ENCODE results near the gene COL8A2. TPM values are rescaled to one million over a fixed set of nuclear protein-coding genes. Genes with fewer than 3 reads are reported as not detected.
"Not testable (repeated sequence)": the region's sequence is repeated elsewhere in the genome, so short reads cannot be mapped to it uniquely, and the experiment has no call there.

Gene COL8A2
- total RNA-seq, 1 donor from 2014 or later: 0.06 TPM

DNA sequence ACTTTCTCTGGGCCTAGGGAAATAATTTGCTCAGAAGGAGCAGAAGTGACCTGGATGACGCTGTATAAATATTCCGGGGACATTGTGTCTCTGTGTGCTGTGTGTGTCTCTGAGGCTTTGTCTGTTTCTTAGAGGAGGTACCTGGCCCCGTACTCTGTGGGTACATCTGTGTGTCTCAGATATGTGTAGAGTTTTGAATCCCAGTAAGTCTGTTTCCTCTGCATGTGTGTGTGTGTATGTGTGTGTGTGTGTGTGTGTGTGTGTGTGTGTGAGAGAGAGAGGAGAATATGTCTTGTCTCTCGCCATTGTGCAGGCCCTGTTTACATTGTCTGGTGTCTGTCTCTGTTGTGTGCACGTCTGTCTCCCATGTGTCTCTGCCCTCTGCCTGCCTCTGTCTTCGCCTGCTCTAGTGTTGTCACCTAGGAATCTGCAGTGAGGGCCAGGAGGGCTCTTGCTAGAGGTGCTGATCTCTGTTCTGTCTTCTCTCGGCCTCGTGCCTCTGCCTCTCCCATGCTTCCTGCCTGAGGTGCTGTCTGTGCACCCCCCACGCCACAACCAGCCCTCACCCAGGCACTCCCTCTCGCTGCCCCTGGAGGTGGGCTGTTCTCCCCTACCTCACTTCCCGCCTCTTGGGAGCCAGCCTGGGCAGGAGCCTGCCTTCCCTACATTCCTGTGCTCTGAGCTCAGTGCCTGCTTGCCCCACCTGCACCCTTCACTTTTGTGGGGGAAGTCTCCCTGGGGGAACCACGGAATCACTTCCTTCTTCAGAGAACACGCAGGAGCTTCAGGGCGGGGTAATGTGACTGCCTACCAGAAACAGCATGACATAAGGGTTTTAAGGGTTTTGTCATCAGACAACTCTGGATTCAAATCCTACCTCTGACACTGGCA lies 36.9 kb upstream of the COL8A2 start:
- TF ChIP-seq, protein P1, sequence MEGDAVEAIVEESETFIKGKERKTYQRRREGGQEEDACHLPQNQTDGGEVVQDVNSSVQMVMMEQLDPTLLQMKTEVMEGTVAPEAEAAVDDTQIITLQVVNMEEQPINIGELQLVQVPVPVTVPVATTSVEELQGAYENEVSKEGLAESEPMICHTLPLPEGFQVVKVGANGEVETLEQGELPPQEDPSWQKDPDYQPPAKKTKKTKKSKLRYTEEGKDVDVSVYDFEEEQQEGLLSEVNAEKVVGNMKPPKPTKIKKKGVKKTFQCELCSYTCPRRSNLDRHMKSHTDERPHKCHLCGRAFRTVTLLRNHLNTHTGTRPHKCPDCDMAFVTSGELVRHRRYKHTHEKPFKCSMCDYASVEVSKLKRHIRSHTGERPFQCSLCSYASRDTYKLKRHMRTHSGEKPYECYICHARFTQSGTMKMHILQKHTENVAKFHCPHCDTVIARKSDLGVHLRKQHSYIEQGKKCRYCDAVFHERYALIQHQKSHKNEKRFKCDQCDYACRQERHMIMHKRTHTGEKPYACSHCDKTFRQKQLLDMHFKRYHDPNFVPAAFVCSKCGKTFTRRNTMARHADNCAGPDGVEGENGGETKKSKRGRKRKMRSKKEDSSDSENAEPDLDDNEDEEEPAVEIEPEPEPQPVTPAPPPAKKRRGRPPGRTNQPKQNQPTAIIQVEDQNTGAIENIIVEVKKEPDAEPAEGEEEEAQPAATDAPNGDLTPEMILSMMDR (conservative IDR thresholded peaks at IDR 0.05; ENCODE audit: low read depth, low read length): no peak
- H3K4me3 ChIP-seq (ENCODE audit: low read depth, low read length): peak overlapping the region; percentile 51
- no peak for DNase-seq (ENCODE audit: low read depth)

GRCh38 chr1:36160949-36161485 lies 36.0 kb upstream of the COL8A2 start:
- H3K4me3 ChIP-seq (ENCODE audit: low read depth, low read length): peak overlapping the region; percentile 51
- TF ChIP-seq, protein P1 (conservative IDR thresholded peaks at IDR 0.05; ENCODE audit: low read depth, low read length): peak; percentile 52
- DNase-seq (ENCODE audit: low read depth): no peak

DNA sequence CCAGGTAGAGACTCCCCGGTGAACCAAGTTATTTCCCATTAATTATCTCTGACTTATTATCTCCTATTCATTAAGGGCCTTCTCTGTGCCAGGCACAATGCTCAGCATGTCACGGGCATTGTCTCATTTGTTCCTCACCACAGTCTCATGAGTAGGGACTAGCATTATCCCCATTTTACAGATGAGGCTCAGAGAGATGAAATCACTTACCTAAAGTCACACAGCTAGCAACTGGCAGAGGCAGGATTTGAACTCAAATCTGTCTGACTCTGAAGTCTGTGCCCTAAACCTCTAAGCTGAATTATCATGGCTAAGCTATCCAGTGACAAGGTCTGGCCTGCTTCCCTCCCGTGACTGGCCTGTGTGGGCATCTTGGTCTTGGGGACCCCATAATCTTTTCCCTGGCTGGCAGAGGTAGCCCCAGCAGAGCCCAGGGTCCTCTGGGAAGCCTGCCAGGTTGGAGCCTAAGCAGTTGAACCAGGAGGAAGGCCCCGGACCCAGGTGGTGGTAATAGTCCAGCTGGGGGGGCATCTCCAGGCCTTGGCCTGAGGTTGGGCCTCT lies 35.4 kb upstream of the COL8A2 start:
- peak overlapping the region; percentile 51 for H3K4me3 ChIP-seq (ENCODE audit: low read depth, low read length)
- TF ChIP-seq, protein P1 (conservative IDR thresholded peaks at IDR 0.05; ENCODE audit: low read depth, low read length): no peak
- DNase-seq (ENCODE audit: low read depth): no peak

DNA sequence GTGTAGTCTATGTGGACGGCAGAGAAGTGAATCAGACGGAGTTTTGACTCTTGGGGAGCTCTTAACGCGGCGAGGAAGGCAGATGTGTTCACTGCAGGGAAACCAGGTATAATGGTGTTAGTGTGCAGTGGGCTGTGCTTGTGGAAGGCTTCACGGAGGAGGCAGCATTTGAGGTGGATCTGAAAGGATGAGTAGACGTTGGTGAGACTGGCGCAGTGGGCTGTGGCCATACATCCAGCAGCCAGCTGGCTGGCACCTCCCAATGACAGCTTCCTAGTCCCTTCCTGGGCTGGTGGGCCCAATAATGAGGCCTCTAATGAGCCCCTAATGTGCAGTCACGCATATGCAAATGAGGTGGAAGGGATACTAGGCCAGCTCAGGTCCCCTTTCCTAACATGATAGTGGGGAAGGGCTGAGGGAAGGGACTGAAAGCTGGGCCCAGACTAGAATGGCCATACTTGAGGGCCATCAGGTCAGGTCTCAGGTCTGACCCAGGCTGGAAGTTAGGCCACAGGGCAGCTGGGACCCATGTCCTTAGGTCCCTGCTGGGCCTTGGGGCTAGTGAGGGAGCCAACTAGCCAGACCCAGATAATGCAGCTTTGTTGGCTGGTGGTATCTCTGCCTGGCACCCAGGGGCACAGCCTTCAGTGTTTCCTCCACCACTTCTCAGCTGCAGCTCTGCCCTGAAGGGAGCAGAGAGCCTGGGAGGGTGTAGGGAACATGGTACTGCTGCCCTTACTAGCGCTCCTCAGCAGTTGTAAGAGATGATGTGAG lies 34.8 kb upstream of the COL8A2 start:
- no peak overlapping the region for H3K4me3 ChIP-seq (ENCODE audit: low read depth, low read length)
- TF ChIP-seq, protein P1 (conservative IDR thresholded peaks at IDR 0.05; ENCODE audit: low read depth, low read length): no peak
- no peak for DNase-seq (ENCODE audit: low read depth)

DNA sequence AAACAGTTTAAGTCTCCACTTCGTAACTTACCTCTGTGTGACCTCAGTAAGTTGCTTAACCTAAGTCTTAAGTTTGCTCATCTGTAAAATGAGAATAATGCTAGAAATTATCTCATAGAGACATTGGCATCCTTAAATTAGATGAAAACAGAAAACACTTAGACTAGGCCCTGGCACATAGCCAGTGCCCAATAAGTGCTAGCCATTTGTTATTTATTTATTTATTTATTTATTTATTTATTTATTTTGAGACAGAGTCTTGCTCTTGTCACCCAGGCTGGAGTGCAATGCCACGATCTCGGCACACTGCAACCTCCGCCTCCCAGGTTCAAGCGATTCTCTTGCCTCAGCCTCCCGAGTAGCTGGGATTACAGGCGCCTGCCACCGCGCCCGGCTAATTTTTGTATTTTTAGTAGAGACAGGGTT lies 33.8 kb upstream of the COL8A2 start:
- DNase-seq (ENCODE audit: low read depth); H3K4me3 ChIP-seq (ENCODE audit: low read depth, low read length): not testable (repeated sequence)

DNA sequence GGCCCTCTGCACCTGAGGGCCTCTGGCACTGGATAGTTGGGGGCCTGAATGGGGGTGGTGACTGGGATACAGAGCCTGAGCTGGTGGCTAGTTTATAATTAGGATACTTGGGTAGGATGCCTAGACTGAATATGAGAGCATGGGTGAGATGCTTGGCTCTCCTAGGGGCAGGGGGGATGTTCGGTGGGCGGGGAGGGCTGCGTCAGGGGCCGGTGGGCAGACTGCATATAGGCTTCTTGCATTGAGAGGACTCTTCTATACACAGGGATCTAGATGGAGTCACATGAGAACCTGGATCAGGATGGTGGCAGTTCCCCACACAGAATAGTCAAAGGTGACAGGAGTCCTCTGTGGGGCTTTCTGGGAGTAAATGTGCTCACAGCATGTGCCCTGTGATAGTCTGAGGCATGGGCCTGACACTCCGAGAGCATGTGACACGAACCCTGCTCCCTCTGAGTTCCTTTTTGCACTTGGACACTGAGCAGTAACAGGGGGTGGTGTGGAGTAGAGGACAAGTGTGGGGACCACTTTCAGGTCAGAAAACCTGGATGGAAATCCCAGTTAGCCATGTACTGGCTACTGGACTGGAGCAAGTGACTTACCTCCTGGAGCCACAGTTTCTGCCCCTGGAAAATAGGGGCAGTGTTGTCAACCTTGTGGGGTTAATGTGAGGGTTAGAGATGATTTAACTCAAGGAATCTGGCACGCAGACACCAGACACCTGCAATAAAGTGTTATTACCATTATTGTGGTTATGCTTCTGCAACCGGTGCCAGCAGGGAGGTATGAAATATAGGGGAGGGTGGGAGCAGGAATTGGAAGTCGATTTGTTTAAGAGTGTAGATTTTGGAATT lies 33.2 kb upstream of the COL8A2 start:
- no peak for DNase-seq (ENCODE audit: low read depth)
- TF ChIP-seq, protein P1 (conservative IDR thresholded peaks at IDR 0.05; ENCODE audit: low read depth, low read length): no peak
- H3K4me3 ChIP-seq (ENCODE audit: low read depth, low read length): peak overlapping the region; percentile 85

All from epithelial cell of proximal tubule (primary cell).